Astrocyte of the spinal cord (primary cell): ENCODE data around the gene TDRD3.

Experiments
- DNase-seq: peaks from one replicate; pipeline ENCODE4 v3.0.0; 2011; ENCODE audit warnings: low read depth, low spot score
- H3K4me3 ChIP-seq: 2 replicates; pipeline ENCODE4 v1.5.1; 2011; ENCODE audit warnings: low read depth, mild to moderate bottlenecking, low read length, moderate library complexity
- CTCF ChIP-seq: IDR thresholded peaks from 2 replicates; pipeline ENCODE4 v1.5.1; 2012; ENCODE audit warnings: low read depth, mild to moderate bottlenecking, low read length, inconsistent platforms
- in situ Hi-C: cut with HindIII; loops from 2 replicates; pipeline ENCODE4 v1.10.0; 2017; ENCODE audit warnings: low sequenced_read_pairs

The TDRD3 gene

GRCh38 chr13:60538566-60538965, 141.5 kb downstream of the TDRD3 start:
- DNase-seq = no peak
- in situ Hi-C loops = no loop called here
- H3K4me3 ChIP-seq = no peak overlapping the region
- TF ChIP-seq CTCF = no peak

GRCh38 chr13:60540276-60540675, 143.3 kb downstream of the TDRD3 start:
- no peak for TF ChIP-seq CTCF
- in situ Hi-C loops = no loop called here
- no peak overlapping the region for H3K4me3 ChIP-seq
- DNase-seq = no peak

GRCh38 chr13:60562096-60562780, 165.2 kb downstream of the TDRD3 start:
- no peak for TF ChIP-seq CTCF
- H3K4me3 ChIP-seq = no peak overlapping the region
- in situ Hi-C loops = no loop called here
- DNase-seq = no peak

GRCh38 chr13:60571571-60571970, 174.6 kb downstream of the TDRD3 start:
- no peak for DNase-seq
- no peak overlapping the region for H3K4me3 ChIP-seq
- in situ Hi-C loops = no loop called here
- TF ChIP-seq CTCF = no peak

- peak; percentile 92 for DNase-seq
- no peak overlapping the region for H3K4me3 ChIP-seq
- in situ Hi-C loops = no loop called here
- TF ChIP-seq CTCF = no peak
These were observed 175.2 kb downstream of the TDRD3 start for GRCh38 chr13:60572003-60572798.

GRCh38 chr13:60572855-60573254, 175.8 kb downstream of the TDRD3 start:
- in situ Hi-C loops = no loop called here
- no peak for TF ChIP-seq CTCF
- H3K4me3 ChIP-seq = no peak overlapping the region
- DNase-seq = no peak
